Measurements from ENCODE around the gene WDR64.

WDR64 gene

DNA sequence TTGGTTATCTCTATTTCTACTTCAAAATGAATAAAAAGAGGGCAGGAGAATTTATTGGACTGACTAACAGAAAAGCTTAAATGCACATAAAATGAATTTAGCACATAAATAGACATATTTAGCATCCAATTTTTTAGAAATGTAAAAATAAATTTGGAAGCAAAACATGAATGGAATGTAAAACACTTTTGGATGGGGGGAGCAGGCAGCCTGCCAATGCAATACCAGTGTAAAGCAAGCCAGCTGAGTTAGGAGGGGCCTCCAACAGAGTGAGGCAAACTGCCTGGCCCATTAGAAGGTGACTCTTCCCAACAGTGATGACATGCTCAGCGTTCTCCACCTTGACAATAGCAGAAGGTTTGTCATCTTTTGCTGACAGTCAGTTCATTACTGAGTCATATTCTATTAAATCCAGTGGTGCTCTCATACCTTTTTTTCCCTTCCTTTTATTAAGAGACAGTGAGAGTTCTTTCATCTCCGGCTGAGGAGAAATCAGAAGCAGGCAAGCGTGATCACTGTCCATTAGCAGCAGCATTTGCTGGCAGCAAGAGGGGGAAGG lies 176.5 kb downstream of the WDR64 start:
- H3K9me3 ChIP-seq (ENCODE audit: control insufficient read depth, low read length): no peaks in the 10 kb centered on the region
- no peaks in the 10 kb centered on the region for H3K27me3 ChIP-seq (ENCODE audit: control insufficient read depth, insufficient read depth, low read length)
- no peak overlapping the region for H3K9ac ChIP-seq
- TF ChIP-seq, protein P1, sequence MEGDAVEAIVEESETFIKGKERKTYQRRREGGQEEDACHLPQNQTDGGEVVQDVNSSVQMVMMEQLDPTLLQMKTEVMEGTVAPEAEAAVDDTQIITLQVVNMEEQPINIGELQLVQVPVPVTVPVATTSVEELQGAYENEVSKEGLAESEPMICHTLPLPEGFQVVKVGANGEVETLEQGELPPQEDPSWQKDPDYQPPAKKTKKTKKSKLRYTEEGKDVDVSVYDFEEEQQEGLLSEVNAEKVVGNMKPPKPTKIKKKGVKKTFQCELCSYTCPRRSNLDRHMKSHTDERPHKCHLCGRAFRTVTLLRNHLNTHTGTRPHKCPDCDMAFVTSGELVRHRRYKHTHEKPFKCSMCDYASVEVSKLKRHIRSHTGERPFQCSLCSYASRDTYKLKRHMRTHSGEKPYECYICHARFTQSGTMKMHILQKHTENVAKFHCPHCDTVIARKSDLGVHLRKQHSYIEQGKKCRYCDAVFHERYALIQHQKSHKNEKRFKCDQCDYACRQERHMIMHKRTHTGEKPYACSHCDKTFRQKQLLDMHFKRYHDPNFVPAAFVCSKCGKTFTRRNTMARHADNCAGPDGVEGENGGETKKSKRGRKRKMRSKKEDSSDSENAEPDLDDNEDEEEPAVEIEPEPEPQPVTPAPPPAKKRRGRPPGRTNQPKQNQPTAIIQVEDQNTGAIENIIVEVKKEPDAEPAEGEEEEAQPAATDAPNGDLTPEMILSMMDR (IDR thresholded peaks at IDR 0.05): no peak
- H3K4me2 ChIP-seq (ENCODE audit: low read length): no peak overlapping the region
- H3K79me2 ChIP-seq: no peaks in the 10 kb centered on the region
- no peaks in the 10 kb centered on the region for H3K4me1 ChIP-seq
- no peak overlapping the region for H3K27ac ChIP-seq
- no peak overlapping the region for H2AFZ ChIP-seq
- H3K4me3 ChIP-seq (ENCODE audit: low read depth, low read length): no peak overlapping the region
- H3K36me3 ChIP-seq (ENCODE audit: control insufficient read depth, insufficient read depth, low read length): no peaks in the 10 kb centered on the region

DNA sequence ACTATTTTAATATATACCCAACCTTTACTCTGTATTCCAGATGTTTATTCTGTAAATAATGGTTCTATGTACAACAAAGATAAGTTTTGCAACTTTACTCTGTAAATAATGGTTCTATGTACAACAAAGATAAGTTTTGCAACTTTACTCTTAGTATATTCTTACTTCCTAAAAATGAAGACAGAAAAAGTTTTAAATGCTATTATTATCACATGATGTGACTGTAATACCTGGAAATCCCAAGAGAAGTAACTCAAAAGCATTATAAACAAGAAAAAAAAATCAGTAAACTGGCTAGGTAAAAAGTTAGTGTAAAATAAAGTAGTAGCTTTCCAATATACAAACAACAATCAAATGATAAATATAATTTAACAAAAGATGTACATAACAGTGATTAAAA lies 177.4 kb downstream of the WDR64 start:
- Histone ChIP-seq H3K27me3 (ENCODE audit: control insufficient read depth, insufficient read depth, low read length) (no peaks in the 10 kb centered on the region), H3K4me3 (ENCODE audit: low read depth, low read length) (no peak overlapping the region), H3K9me3 (ENCODE audit: control insufficient read depth, low read length) (no peaks in the 10 kb centered on the region), H3K9ac (no peak overlapping the region), H3K79me2 (no peaks in the 10 kb centered on the region), H3K27ac (no peak overlapping the region), H3K4me2 (ENCODE audit: low read length) (no peak overlapping the region), H2AFZ (no peak overlapping the region), H3K36me3 (ENCODE audit: control insufficient read depth, insufficient read depth, low read length) (no peaks in the 10 kb centered on the region), H3K4me1 (no peaks in the 10 kb centered on the region)
- TF ChIP-seq, protein P1 (IDR thresholded peaks at IDR 0.05): no peak

DNA sequence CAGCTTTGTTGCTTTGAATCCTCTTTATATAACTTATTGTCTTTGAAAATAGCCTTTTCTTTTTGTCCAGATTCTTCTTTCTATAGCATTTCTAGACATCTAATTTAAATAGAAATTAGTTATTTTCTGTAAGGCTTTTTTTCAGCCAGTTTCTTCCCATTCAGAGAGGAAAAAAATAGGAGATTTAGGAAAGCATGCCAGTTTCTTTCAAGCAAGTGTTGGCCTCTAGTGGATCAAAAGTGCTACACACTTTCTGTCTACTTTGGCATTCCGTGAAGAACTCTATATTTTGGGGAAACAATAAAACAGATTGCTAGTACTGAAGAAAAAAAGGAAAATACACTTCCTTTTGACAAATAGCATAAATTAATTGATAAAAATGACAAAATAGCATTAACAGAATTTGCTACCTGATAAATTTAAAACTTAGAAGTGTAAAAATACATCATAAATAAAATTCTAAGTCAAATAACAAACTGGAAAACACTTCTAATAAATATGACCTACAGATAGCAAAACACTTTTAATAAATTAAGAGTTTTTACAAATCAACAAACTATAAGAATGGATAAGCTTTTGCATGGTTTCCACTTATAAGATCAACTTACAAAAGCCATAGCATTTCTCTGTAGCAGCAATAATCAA lies 182.8 kb downstream of the WDR64 start:
- no peaks in the 10 kb centered on the region for H3K9me3 ChIP-seq (ENCODE audit: control insufficient read depth, low read length)
- H3K4me2 ChIP-seq (ENCODE audit: low read length): no peak overlapping the region
- H3K4me1 ChIP-seq: no peaks in the 10 kb centered on the region
- H3K9ac ChIP-seq: no peak overlapping the region
- H3K27ac ChIP-seq: no peak overlapping the region
- H3K79me2 ChIP-seq: no peaks in the 10 kb centered on the region
- no peak overlapping the region for H2AFZ ChIP-seq
- H3K36me3 ChIP-seq (ENCODE audit: control insufficient read depth, insufficient read depth, low read length): no peaks in the 10 kb centered on the region
- TF ChIP-seq, protein P1 (IDR thresholded peaks at IDR 0.05): peak; percentile 22
- H3K4me3 ChIP-seq (ENCODE audit: low read depth, low read length): no peak overlapping the region
- no peaks in the 10 kb centered on the region for H3K27me3 ChIP-seq (ENCODE audit: control insufficient read depth, insufficient read depth, low read length)

DNA sequence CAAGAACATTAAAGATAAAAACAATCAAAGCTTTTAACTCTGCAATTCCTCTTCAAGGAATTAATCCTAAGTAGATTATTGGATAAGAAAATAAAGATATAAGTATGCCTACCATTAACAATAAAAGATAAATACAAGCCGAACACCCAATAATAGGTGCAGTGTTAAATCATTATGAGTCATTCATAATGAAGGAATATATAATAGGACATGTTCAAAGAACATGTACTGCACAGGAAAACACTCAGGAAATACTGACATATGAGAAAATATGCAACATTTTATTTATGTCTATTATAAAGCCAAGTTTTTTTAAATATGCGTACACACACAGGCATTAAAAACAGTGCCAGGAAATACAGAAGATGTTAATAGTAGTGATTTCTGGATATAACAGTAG lies 184.9 kb downstream of the WDR64 start:
- Histone ChIP-seq H3K4me3 (ENCODE audit: low read depth, low read length) (no peak overlapping the region), H3K27ac (no peak overlapping the region), H2AFZ (no peak overlapping the region), H3K79me2 (no peaks in the 10 kb centered on the region), H3K4me1 (no peaks in the 10 kb centered on the region), H3K27me3 (ENCODE audit: control insufficient read depth, insufficient read depth, low read length) (no peaks in the 10 kb centered on the region), H3K9me3 (ENCODE audit: control insufficient read depth, low read length) (no peaks in the 10 kb centered on the region), H3K4me2 (ENCODE audit: low read length) (no peak overlapping the region), H3K36me3 (ENCODE audit: control insufficient read depth, insufficient read depth, low read length) (no peaks in the 10 kb centered on the region), H3K9ac (no peak overlapping the region)
- TF ChIP-seq, protein P1 (IDR thresholded peaks at IDR 0.05): no peak

DNA sequence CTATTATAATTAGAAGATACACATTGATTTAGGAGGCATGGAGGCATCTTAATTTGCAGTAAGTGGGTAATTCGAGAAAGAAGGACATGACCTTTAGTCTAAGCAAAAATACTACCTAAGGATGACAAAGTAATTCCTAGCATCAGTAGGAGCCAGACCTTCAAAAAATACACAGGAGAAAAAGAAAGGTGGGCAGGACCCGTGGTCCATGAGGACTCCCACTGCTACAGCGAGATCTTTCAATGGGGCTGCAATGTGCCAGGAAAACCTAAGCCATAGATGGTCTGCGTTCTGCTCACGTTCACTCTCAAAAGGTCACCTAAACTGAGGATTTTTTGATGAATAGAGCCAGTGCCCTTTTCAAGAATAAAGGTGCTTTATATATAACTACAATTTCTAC lies 185.3 kb downstream of the WDR64 start:
- Histone ChIP-seq H3K9me3 (ENCODE audit: control insufficient read depth, low read length) (no peaks in the 10 kb centered on the region), H3K4me3 (ENCODE audit: low read depth, low read length) (no peak overlapping the region), H3K27me3 (ENCODE audit: control insufficient read depth, insufficient read depth, low read length) (no peaks in the 10 kb centered on the region), H2AFZ (no peak overlapping the region), H3K79me2 (no peaks in the 10 kb centered on the region), H3K4me2 (ENCODE audit: low read length) (no peak overlapping the region), H3K36me3 (ENCODE audit: control insufficient read depth, insufficient read depth, low read length) (no peaks in the 10 kb centered on the region), H3K4me1 (no peaks in the 10 kb centered on the region), H3K9ac (no peak overlapping the region), H3K27ac (no peak overlapping the region)
- TF ChIP-seq, protein P1 (IDR thresholded peaks at IDR 0.05): no peak
